Dermis microvascular lymphatic vessel endothelial cell (primary cell): ENCODE data around the gene ZNF575. TPM values are rescaled to one million over a fixed set of nuclear protein-coding genes. Genes with fewer than 3 reads are reported as not detected.
"Not testable (repeated sequence)": the region's sequence is repeated elsewhere in the genome, so short reads cannot be mapped to it uniquely, and the experiment has no call there.

Experiments
- DNase-seq, 2 donors: peaks; one replicate each; pipeline versions ENCODE4 v3.0.0 to v3.0.0-alpha.2; 2010; ENCODE audit warnings: low read depth in 2 of 2
- total RNA-seq: library from RNA; depleted of rRNA; stranded (reverse); fragments of >200 nt; gene quantifications from 2 replicates; pipeline ENCODE4 v1.2.1, GENCODE V29; 2014

Gene ZNF575
- total RNA-seq, 1 donor from 2014 or later: under 0.01 TPM

DNA sequence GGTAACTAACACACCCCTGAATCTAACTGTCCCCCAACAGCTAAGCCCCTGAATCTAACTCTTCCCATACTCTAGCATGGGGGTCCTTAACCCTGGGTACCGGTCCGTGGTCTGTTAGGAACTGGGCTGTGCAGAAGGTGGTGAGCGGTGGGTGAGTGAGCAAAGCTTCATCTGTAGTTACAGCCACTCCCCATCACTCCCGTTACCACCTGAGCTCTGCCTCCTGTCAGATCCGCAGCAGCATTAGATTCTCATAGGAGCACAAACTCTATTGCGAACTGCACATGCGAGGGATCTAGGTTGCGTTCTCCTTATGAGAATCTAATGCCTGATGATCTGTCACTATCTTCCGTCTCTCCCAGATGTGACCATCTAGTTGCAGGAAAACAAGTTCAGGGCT lies 22.3 kb upstream of the ZNF575 start:
- DNase-seq: no peak

DNA sequence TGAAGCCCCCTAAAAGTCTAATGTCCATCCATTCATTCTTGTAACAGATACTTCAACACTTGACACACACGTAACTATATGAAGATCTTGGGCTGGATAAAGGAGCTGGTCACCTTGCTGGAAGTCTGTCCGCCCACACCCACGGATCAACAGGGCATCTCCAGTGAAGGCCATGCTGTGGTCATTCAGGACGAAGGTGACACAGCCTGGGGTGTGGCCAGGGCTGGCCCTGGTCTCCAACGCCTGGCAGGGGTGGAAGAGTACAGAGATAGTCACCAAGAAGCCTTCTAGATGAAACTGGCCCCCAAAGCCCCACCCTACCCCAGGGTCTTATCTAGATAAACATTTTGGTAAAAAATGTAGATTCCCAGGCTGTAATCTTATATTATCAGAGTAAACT lies 21.7 kb upstream of the ZNF575 start:
- no peak for DNase-seq

DNA sequence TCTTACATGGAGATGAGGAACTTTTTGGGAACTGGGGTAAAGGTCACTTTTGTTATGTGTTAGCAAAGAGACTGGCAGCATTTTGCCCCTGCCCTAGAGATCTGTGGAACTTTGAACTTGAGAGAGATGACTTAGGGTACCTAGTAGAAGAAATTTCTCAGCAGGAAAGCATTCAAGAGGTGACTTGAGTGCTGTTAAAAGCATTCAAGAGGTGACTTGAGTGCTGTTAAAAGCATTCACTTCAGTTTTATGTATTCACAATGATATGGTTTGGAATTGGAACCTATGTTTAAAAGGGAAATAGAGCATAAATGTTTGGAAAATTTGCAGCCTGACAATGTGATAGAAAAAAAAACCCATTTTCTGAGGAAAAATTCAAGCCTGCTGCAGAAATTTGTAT lies 20.6 kb upstream of the ZNF575 start:
- DNase-seq: not testable (repeated sequence)

DNA sequence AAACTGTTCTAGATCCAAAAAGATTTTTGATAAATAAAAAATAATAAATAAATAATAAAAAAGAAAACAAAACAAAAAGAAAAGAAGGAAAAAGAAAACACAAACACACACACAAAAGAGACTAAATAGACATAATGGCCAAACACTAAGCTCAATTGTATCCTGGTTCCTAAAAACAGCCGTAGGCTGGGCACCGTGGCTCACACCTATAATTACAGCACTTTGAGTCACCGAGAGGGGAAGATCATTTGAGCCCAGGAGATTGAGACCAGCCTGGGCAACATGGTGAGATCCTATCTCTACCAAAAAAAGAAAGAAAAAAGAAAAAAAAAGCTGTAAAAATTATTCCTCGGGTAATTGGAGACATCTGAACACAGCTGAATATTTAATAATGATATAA lies 14.9 kb upstream of the ZNF575 start:
- no peak for DNase-seq

DNA sequence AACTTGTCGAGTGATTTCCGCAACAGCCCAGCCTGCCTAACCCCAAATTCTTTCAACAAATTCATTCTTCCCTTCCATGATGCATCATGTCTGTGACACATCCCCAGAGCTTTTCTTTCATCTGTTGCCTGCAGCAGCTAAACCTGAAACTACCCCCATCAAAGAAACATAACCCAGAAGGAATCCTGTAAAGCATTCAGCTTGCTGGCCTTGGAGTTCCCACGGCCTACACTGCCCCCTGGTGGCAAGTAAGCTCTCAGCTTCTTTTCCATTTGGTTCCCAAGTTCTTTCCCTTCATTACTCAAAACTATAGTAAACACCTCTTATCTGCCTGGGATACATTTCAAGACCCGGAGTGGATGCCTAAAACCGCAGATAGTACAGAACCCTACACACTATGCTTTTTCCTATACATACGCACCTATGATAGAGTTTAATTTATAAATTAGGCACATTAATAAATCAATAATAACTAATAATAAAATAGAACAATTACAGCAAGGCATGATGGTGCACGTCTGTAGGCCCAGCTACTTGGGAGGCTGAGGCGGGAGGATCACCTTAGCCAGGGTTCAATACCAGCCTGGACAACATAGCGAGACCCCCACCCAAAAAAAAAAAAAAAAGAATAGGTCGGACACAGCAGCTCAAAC lies 13.4 kb upstream of the ZNF575 start:
- peak; percentile 74 to 81 for DNase-seq

DNA sequence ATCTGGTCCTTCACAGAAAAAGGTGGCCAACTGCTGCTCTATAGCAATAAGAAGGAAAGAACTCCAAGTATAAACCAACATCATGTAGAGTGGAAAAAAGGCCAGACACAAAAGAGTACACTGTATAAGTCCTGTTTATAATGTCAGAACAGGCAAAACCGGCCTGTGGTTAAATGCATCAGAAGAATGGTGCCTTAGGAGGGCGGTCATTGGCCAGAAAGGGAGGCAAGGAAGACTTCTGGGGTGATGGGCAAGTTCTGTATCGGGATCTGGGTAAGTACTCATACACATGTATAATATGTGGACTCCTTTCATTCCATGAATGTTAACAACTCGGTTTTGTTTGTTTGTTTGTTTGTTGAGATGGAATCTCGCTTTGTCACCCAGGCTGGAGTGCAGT lies 10.1 kb upstream of the ZNF575 start:
- DNase-seq: no peak

DNA sequence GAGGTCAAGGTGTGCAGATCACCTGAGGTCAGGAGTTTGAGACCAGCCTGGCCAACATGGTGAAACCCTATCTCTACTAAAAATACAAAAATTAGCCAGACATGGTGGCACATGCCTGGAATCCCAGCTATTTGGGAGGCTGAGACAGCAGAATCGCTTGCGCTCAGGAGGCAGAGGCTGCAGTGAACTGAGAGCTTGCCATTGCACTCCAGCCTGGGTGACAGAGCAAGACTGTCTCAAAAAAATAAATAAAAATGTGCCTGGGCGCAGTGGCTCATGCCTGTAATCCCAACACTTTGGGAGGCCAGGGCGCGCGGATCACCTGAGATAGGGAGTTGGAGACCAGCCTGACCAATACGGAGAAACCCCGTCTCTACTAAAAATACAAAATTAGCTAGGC lies 9.3 kb upstream of the ZNF575 start:
- DNase-seq: not testable (repeated sequence)

DNA sequence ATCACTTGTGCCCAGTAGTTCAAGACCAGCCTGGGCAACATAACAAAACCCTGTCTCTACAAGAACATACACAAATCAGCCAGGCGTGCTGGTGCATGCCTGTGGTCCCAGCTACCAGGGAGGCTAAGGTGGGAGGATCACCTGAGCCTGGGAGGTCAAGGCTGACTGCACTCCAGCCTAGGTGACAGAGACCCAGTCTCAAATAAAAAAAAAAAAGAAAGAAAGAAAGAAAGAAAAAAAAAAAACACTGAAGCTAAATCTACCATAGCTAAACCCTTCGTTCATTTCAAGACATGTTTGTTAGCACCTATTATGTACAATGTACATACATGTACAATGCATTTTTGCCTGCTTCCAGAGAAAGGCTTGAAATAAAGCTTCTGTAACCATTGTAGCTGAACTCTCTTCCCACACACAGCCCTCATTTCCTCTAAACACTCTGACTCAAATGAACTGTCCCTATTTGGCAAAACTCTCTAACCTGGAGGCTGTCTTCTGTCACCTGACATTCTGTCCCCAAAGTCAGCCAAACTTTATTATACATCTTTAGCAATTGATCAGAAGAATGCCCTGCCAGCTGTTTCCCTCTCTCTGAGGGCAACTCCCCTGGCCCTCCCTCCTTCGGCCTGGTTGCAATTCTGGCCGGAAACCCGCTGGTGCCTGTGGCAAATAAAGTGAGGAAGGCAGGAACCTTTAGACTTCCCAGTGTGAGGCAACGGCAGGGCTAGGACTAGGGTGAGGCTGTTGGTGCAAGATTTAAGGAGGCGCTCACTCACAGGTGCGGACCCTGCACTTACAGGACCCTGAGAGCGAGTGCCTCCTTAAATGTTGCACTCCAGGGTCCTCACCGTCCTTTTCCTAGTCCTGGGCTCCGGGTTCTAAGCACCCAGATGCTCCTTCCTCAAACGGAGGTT lies 7.8 kb upstream of the ZNF575 start:
- peak; percentile 32 to 43 for DNase-seq

DNA sequence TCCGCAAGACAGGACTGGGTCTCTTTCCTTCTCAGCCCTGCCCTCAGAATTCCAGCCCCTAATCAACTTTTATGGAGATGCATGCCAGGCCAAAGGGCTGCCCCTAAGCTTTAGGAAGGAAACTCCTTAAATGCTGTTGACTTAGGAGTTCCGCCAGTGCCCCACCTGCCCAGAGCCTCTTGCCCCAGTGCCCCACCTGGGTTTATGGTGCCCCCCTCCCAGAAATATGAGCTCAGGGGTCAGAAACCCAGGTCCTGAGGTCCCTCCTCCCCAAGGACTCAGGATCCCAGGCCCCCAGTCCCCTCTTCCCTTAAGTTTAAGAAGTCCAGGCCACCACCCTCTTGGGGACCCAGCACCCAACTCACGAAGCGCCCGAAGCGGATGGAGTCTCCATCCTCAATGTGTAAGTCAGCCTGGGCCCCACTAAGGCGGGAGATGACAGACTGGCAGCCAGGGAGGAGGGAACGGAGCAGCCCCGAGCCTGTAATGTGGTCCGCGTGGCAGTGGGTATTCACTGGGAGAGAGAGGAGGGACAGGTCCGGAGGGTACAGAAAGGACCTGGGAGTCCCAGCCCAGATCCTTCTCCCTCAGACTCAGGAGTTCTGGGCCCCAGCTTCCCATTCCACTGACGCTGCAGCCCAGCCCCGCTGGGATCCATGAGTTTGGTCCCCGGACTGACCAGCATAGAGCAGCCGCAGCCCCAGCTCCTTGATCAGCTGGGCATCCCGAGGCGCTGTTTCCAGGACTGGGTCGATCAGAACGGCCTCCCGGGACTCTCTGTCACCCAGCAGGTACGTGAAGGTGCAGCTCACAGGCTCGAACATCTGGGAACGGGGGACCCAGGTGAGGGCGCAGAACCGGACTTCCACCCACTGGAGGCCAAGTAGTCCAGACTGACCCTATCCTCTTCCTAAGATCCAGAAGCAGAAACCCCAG lies 6.9 kb upstream of the ZNF575 start:
- peak in 1 of 2 donors; percentile 20 for DNase-seq

DNA sequence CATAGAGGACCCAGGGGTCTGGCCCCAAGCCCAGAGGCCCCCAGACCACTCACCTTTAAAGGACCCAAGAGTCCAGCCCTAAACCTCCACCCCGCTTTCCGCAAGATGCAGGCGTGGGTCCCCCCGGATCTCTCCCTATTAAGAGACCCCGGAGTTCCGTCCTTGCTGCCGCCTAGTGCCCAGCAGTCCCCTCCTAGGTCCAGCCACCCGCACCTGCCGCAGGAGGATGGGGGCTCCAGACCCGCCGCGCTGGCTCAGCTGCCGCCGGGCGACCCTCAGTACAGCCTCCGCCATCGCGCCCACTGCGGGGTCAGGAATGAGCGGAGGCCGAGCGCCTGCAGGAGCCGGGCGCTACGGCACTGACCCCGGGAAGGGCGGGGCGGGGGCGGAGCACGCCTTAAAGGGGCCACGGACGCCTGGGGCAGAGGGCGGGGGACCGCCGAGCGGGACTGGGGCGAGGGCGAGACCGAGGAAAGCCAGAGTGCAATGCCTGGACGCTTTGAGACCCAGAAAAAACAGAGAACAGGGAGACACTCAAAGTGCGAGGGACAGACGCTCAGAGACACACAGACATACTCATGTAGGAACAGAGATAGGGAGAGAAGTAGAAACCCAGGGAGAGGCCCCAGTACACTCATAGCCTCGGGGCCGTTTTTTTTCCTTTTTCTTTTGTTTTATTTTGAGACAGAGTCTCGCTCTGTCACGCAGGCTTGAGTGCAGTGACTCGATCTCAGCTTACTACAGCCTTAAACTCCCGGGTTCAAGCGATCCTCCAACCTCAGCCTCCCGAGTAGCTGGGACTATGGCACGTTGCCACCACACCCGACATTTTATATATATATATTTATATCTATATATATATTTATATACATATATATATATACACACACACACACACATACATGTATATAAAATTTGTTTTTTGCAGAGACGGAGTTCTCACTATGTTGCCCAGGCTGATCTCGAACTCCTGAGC lies 5.8 kb upstream of the ZNF575 start, which contains the start of gene ETHE1:
Gene ETHE1 (minus strand): TSS at position 318 of the 976 bp plus-strand sequence. CDS start 24 bp downstream, at position 294.
- DNase-seq: peak in 1 of 2 donors; percentile 61

DNA sequence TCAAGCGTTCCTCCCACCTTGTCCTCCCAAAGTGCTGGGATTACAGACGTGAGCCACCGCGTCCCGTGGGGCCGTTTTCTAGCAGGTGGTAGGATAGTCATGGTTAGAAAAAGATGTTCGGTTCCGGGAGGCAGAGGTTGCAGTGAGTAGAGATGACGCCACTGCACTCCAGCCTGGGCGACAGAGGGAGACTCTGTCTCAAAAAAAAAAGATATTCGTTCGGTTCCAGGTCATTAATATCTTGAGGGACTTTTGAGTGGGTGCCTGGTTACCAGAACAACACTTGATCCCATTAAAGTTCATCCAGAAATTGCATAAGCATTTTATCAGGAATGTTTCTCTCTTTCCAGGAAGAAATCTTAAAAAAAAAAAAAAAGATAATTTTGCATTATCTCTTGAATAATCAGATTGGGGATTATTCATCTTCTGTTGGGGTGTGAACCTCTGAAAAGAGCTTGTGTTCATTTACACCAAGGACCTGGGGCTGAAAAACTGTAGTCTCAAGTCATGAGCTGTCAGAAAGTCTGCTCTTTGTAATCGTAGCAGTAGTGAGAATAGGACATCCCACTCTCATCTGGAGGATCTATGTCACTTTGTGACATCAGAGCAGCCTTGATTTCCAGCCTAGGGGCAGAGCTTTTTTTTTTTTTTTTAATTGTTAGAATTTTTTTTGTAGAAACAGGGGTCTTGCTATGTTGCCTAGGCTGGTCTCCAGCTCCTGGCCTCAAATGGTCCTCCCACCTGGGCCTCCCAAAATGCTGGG lies 4.9 kb upstream of the ZNF575 start:
- no peak for DNase-seq

DNA sequence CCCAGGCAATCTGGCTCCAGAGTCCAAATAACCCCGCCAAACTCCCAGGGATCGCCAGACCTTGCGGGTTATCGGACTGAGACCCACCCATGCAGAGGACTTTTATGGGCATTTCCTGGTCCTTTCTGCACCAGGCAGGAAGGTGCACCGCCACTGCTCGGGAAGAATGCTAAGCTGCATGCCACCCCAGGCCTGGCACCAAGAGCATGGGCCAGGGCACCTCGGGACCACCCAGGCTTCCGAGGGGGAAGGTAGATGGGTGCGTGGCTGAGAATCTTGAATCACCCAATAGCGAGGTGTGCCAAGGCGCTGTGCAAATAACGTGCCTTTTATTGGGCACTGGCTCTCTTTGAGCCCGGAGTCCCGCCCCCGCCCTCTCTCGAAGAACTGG lies 422 bp upstream of the ZNF575 start:
- peak in 1 of 2 donors; percentile 7 for DNase-seq

DNA sequence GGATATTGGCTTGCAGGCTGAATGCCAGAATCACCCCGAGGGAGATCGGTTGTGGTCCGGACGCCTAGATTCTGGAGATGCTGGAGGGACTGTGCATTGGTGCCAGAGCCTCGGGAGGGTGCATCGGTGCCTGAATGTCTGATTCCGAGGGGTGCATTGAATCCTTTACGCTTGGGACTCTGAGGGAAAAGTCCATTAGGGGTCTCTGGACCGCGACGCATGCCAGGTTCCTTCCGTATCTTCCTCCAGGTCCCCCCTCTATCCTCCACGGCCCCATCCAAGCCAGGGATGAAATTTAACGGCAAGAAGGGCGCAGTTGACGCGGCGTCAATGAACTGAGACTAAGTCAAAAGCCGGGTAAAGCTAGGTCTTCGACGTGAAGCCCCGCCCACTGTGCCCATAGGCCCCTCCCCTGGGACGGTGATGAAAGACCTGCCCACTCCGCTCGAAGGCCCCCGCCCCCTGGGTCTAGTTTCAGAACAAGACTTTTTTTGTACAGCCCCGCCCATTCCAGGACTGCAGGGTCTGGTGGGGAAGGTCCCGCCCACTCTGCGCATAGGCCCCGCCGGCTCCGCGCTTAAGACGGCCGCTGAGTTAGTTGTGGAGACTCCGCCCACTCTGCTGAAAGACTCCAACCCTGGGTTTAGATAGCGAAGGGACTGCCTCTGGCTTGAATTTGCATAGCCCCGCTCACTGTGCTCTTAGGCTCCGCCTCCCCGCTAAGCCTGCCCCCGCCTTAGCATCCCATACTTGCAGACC lies 737 bp downstream of the ZNF575 start:
- DNase-seq: peak; percentile 97 to 100

DNA sequence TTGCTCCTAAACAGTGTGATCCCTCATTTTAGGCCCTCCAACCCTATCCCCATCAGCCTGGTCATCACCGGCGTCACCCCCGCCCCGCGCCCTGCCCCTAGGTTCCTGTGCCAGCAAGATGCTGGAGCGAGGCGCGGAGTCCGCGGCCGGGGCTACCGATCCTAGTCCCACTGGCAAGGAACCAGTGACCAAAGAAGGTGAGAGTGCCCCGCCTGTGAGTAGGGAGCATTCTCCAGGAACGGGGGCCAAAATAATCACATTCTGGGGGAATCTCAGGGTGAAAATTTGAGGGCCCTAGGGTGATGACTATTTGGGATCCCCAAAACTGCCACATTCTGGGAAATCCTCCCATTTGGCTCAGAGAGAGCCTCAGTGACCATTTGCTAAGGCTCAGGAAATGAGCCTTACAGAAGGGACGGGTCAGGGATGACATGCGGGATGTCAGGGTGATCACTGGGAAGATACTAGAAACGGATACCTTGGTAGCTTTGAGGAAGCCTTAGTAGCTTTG lies 1.4 kb downstream of the ZNF575 start:
- no peak for DNase-seq

DNA sequence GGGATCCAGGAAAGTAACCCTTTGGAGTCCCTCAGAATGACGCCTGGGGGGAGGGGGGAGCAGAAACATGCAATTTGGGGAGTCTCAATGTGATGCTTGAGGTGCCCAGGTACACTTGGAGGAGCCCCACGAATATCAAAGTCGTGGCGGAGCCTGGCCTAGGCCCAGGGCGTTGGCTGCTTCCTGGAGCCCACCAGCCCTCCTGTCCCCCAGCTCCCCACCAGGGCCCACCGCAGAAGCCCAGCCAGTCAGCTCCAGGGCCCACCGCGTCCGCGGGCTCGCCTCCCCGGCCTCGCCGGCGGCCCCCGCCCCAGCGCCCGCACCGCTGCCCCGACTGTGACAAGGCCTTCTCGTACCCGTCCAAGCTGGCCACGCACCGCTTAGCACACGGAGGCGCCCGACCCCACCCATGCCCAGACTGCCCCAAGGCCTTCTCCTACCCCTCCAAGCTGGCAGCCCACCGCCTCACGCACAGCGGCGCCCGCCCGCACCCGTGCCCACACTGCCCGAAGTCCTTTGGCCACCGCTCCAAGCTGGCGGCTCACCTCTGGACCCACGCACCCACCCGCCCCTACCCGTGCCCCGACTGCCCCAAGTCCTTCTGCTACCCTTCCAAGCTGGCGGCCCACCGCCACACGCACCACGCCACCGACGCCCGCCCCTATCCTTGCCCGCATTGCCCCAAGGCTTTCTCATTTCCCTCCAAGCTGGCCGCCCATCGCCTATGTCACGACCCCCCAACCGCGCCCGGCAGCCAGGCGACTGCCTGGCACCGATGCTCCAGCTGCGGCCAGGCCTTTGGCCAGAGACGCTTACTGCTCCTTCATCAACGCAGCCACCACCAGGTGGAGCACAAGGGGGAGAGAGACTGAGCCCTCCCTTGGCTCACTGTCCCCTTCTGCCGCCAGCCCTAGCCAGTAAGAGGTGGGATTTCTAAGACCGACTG lies 2.1 kb downstream of the ZNF575 start:
- peak; percentile 43 to 75 for DNase-seq

DNA sequence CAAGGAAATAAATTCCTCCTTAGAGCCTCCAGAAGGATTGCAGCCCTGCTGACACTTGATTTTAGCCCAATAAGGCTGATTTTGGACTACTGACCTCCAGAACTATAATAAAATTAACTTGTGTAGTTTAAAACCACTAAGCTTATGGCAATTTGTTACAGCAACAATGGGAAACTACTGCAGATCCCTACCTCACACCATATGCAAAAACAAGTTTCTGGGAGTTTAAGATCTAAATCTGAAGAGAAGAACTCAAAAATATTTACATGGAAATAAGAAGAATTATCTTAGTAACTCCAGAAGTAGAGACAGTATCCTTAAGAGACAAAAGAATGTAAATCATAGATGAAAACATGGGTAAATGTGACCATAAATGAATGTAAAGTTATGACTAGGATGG lies 5.9 kb downstream of the ZNF575 start:
- no peak for DNase-seq

DNA sequence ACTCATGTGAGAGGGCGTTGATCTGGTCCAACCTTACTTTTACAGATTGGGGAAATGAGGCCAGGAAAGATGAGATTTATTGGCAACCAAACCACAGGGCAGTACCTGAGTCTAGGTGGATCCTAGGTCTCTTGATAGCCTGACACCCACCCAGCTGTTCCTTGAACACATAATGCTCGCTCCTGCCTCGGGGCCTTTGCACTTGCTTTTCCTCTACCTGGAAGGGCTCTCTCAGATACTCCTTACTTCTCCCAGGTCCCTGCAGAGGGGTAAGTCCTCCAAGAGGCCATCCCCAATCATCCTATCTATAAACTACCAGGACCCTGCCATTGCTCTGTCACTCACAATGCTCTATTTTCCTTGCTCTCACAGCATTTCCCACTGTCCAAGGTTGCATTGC lies 7.4 kb downstream of the ZNF575 start:
- DNase-seq: no peak
